Measurements from ENCODE around the gene BEST2. TPM values are rescaled to one million over a fixed set of nuclear protein-coding genes. Genes with fewer than 3 reads are reported as not detected.

BEST2 gene
- total RNA-seq, 1 donor from 2014 or later = not detected

- TF ChIP-seq CTCF (IDR thresholded peaks at IDR 0.05; ENCODE audit: unreplicated experiment) = no peak
- Mint-ChIP-seq H3K4me1 (ENCODE audit: unreplicated experiment) (peaks cover 19% of the 10 kb centered on the region), H3K27me3 (ENCODE audit: unreplicated experiment) (peaks cover 16% of the 10 kb centered on the region), H3K27ac (ENCODE audit: unreplicated experiment) (no peak overlapping the region), H3K4me3 (ENCODE audit: unreplicated experiment) (no peak overlapping the region), H3K9me3 (ENCODE audit: unreplicated experiment) (peaks cover 4% of the 10 kb centered on the region), H3K36me3 (ENCODE audit: low read depth, unreplicated experiment) (peaks cover 8% of the 10 kb centered on the region)
- no peak for DNase-seq (ENCODE audit: low spot score)
These were observed 52.5 kb downstream of the BEST2 start for GRCh38 chr19:12804051-12804450.

GRCh38 chr19:12806242-12807081 lies 54.9 kb downstream of the BEST2 start, which contains the start of gene RNASEH2A:
Gene RNASEH2A, plus strand, starts transcription at chr19:12806584. Its CDS starts 90 bp downstream, at chr19:12806674.
- peak within 1 kb of the TSS; percentile 94 for H3K4me3 Mint-ChIP-seq (ENCODE audit: unreplicated experiment)
- H3K27ac Mint-ChIP-seq (ENCODE audit: unreplicated experiment) = no peak within 1 kb of the TSS
- H3K4me1 Mint-ChIP-seq (ENCODE audit: unreplicated experiment) = peaks cover 13% of the 10 kb centered on the region
- peaks cover 4% of the 10 kb centered on the region for H3K9me3 Mint-ChIP-seq (ENCODE audit: unreplicated experiment)
- peaks cover 4% of the 10 kb centered on the region for H3K36me3 Mint-ChIP-seq (ENCODE audit: low read depth, unreplicated experiment)
- H3K27me3 Mint-ChIP-seq (ENCODE audit: unreplicated experiment) = peaks cover 14% of the 10 kb centered on the region
- peak; percentile 89 for DNase-seq (ENCODE audit: low spot score)
- TF ChIP-seq CTCF (IDR thresholded peaks at IDR 0.05; ENCODE audit: unreplicated experiment) = no peak

Small RNA genes lying within 50 kb of the gene (microRNA-seq; reads per million reads assigned to microRNA genes)
- gene MIR5684 (ENCODE audit: unreplicated experiment) = not detected

Other genes with a start within 250 kb of the BEST2 start
- 18.8 TPM for gene ZNF564, start 200.3 kb upstream of the BEST2 start, total RNA-seq (ENCODE audit: unreplicated experiment)
- 11.9 TPM for gene ZNF490, start 141.0 kb upstream of the BEST2 start, total RNA-seq (ENCODE audit: unreplicated experiment)
- 29.3 TPM for gene ZNF791, start 140.9 kb upstream of the BEST2 start, total RNA-seq (ENCODE audit: unreplicated experiment)
- 98.4 TPM for gene MAN2B1, start 85.0 kb upstream of the BEST2 start, total RNA-seq (ENCODE audit: unreplicated experiment)
- gene WDR83, start 85.0 kb upstream of the BEST2 start, total RNA-seq (ENCODE audit: unreplicated experiment) = 13.2 TPM
- 55.3 TPM for gene DHPS, start 69.9 kb upstream of the BEST2 start, total RNA-seq (ENCODE audit: unreplicated experiment)
- gene GNG14, start 63.8 kb upstream of the BEST2 start, total RNA-seq (ENCODE audit: unreplicated experiment) = not detected
- gene FBXW9, start 55.2 kb upstream of the BEST2 start, total RNA-seq (ENCODE audit: unreplicated experiment) = 8.0 TPM
- gene TNPO2, start 27.9 kb upstream of the BEST2 start, total RNA-seq (ENCODE audit: unreplicated experiment) = 68.1 TPM
- gene TRIR, start 17.1 kb upstream of the BEST2 start, total RNA-seq (ENCODE audit: unreplicated experiment) = 176 TPM
- gene GET3, start 14.3 kb upstream of the BEST2 start, total RNA-seq (ENCODE audit: unreplicated experiment) = 77.9 TPM
- 30.3 TPM for gene HOOK2, start 23.8 kb downstream of the BEST2 start, total RNA-seq (ENCODE audit: unreplicated experiment)
- 20.6 TPM for gene JUNB, start 39.7 kb downstream of the BEST2 start, total RNA-seq (ENCODE audit: unreplicated experiment)
- 215 TPM for gene PRDX2, start 50.0 kb downstream of the BEST2 start, total RNA-seq (ENCODE audit: unreplicated experiment)
- 14.2 TPM for gene THSD8, start 50.3 kb downstream of the BEST2 start, total RNA-seq (ENCODE audit: unreplicated experiment)
- gene RNASEH2A, start 54.8 kb downstream of the BEST2 start, total RNA-seq (ENCODE audit: unreplicated experiment) = 26.9 TPM
- gene RTBDN, start 82.8 kb downstream of the BEST2 start, total RNA-seq (ENCODE audit: unreplicated experiment) = not detected
- 4.1 TPM for gene MAST1, start 86.7 kb downstream of the BEST2 start, total RNA-seq (ENCODE audit: unreplicated experiment)
- gene DNASE2, start 129.7 kb downstream of the BEST2 start, total RNA-seq (ENCODE audit: unreplicated experiment) = 12.2 TPM
- 0.54 TPM for gene KLF1, start 135.4 kb downstream of the BEST2 start, total RNA-seq (ENCODE audit: unreplicated experiment)
- gene GCDH, start 139.4 kb downstream of the BEST2 start, total RNA-seq (ENCODE audit: unreplicated experiment) = 20.0 TPM
- gene SYCE2, start 167.5 kb downstream of the BEST2 start, total RNA-seq (ENCODE audit: unreplicated experiment) = not detected
- 45.8 TPM for gene FARSA, start 181.9 kb downstream of the BEST2 start, total RNA-seq (ENCODE audit: unreplicated experiment)
- gene CALR, start 186.8 kb downstream of the BEST2 start, total RNA-seq (ENCODE audit: unreplicated experiment) = 963 TPM
- gene RAD23A, start 194.1 kb downstream of the BEST2 start, total RNA-seq (ENCODE audit: unreplicated experiment) = 44.7 TPM
- gene GADD45GIP1, start 205.4 kb downstream of the BEST2 start, total RNA-seq (ENCODE audit: unreplicated experiment) = 20.8 TPM
- 0.69 TPM for gene DAND5, start 217.8 kb downstream of the BEST2 start, total RNA-seq (ENCODE audit: unreplicated experiment)
- 9.9 TPM for gene NFIX, start 243.7 kb downstream of the BEST2 start, total RNA-seq (ENCODE audit: unreplicated experiment)

Measured in endothelial cell (in vitro differentiated cells).